WTC11 (cell line): ENCODE data around the gene RMI2. TPM values are rescaled to one million over a fixed set of nuclear protein-coding genes. Genes with fewer than 3 reads are reported as not detected.
A peak's percentile ranks its signal among the peaks of the same experiment; 100 is the strongest.

ENCODE experiments used
- ATAC-seq: fragments of 200-7000 bp; cut with Tn5 transposase; 2 replicates; pipeline ENCODE4 v1.10.0; 2021; ENCODE audit warnings: mild to moderate bottlenecking, moderate library complexity
- CTCF ChIA-PET: fragments of 300-600 bp; sonication (Branson Sonifier 250); formaldehyde crosslinking; loops from one replicate; lab custom pipeline; 2021; ENCODE audit warnings: antibody characterized with exemption; lab: Charles Lee
- POLR2A ChIA-PET: fragments of 350-600 bp; sonication (Branson Sonifier 250); formaldehyde crosslinking; loops from one replicate; lab custom pipeline; 2021; ENCODE audit warnings: antibody characterized with exemption; lab: Charles Lee
- DNase-seq: peaks from one replicate; pipeline ENCODE4 v3.0.0; 2021; ENCODE audit warnings: low spot score
- H3K27ac Mint-ChIP-seq: 2 replicates; pipeline ENCODE4 v1.8.0; 2021; ENCODE audit warnings: mixed read lengths
- H3K27me3 Mint-ChIP-seq: 2 replicates; pipeline ENCODE4 v1.8.0; 2021; ENCODE audit warnings: low read depth, mild to moderate bottlenecking, moderate library complexity, mixed read lengths
- H3K36me3 Mint-ChIP-seq: 2 replicates; pipeline ENCODE4 v1.8.0; 2021; ENCODE audit warnings: mixed read lengths
- H3K4me1 Mint-ChIP-seq: 2 replicates; pipeline ENCODE4 v1.8.0; 2022; ENCODE audit warnings: mixed read lengths
- H3K4me3 Mint-ChIP-seq: 2 replicates; pipeline ENCODE4 v1.8.0; 2021; ENCODE audit warnings: mild to moderate bottlenecking, moderate library complexity, mixed read lengths
- H3K9me3 Mint-ChIP-seq: 2 replicates; pipeline ENCODE4 v1.8.0; 2021; ENCODE audit warnings: mixed read lengths
- EMX1 ChIP-seq: fragments of 250-450 bp; sonication (Bioruptor Pico); IDR thresholded peaks from 2 replicates; pipeline ENCODE4 v1.8.0; 2021; ENCODE audit warnings: mild to moderate bottlenecking
- NR3C1 ChIP-seq: sonication (generic); formaldehyde crosslinking; conservative IDR thresholded peaks from 2 replicates; pipeline ENCODE4 v1.8.1; 2023; ENCODE audit warnings: low read depth, mild to moderate bottlenecking, missing genetic modification reagents
- SP1 ChIP-seq: sonication (generic); formaldehyde crosslinking; conservative IDR thresholded peaks from 2 replicates; pipeline ENCODE4 v1.8.1; 2022; ENCODE audit warnings: missing genetic modification reagents
- TCF7 ChIP-seq: sonication (generic); formaldehyde crosslinking; IDR thresholded peaks from 2 replicates; pipeline ENCODE4 v1.8.0; 2022; ENCODE audit warnings: mild to moderate bottlenecking, low read depth, missing genetic modification reagents, moderate library complexity
- TEAD4 ChIP-seq: sonication (generic); formaldehyde crosslinking; IDR thresholded peaks from 2 replicates; pipeline ENCODE4 v1.8.0; 2022; ENCODE audit warnings: mild to moderate bottlenecking, missing genetic modification reagents
- TP53 ChIP-seq: sonication (generic); formaldehyde crosslinking; IDR thresholded peaks from 2 replicates; pipeline ENCODE4 v1.8.1; 2023; ENCODE audit warnings: mild to moderate bottlenecking, missing genetic modification reagents
- ZNF219 ChIP-seq: sonication (generic); formaldehyde crosslinking; IDR thresholded peaks from 2 replicates; pipeline ENCODE4 v1.8.0; 2023; ENCODE audit warnings: missing genetic modification reagents, mild to moderate bottlenecking, borderline replicate concordance
- ZNF671 ChIP-seq: fragments of 250-450 bp; sonication (Bioruptor Pico); IDR thresholded peaks from 2 replicates; pipeline ENCODE4 v1.8.0; 2021; ENCODE audit warnings: mild to moderate bottlenecking
- total RNA-seq: library from RNA; stranded (reverse); gene quantifications from 3 replicates; pipeline ENCODE4 v1.2.3, GENCODE V29; 2021
- TF ChIP-seq, protein P1 (sequence below): sonication (generic); formaldehyde crosslinking; conservative IDR thresholded peaks from 2 replicates; pipeline ENCODE4 v1.8.1; 2022; ENCODE audit warnings: mild to moderate bottlenecking, missing genetic modification reagents
- TF ChIP-seq, protein P2 (sequence below): sonication (generic); formaldehyde crosslinking; IDR thresholded peaks from 2 replicates; pipeline ENCODE4 v1.8.0; 2023; ENCODE audit warnings: missing genetic modification reagents, mild to moderate bottlenecking, borderline replicate concordance
- TF ChIP-seq, protein P3 (sequence below): fragments of 250-450 bp; sonication (Bioruptor Pico); IDR thresholded peaks from 2 replicates; pipeline ENCODE4 v1.9.0; 2021; ENCODE audit warnings: mild to moderate bottlenecking, borderline replicate concordance
- TF ChIP-seq, protein P4 (sequence below): sonication (generic); formaldehyde crosslinking; IDR thresholded peaks from 2 replicates; pipeline ENCODE4 v1.8.1; 2023; ENCODE audit warnings: mild to moderate bottlenecking, missing genetic modification reagents, moderate library complexity
- TF ChIP-seq, protein P5 (sequence below): fragments of 200-600 bp; IDR thresholded peaks from 2 replicates; pipeline ENCODE4 v1.8.0; 2022; ENCODE audit warnings: antibody characterized with exemption

Gene RMI2
- total RNA-seq, 1 experiment from 2014 or later: 79.0 TPM

DNA sequence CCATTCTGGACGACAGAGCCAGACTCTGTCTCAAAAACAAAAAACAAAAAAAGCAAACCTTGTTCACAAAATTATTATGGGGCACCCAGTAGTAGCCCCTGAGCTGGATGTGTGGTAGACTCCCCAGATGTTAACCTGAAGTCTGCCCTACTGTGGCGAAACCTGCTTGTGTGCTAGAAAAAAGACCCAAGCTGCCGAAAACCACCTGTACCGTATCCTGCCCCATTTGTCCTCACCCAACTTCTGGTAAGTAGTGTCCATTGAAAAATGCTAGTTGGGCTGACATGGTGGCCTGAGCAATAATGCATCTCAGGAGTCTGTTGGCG lies 9.1 kb downstream of the RMI2 start:
- 0 out of 2 replicates have a peak overlapping the region, but pooled peaks have one; percentile 57 for H3K27ac Mint-ChIP-seq
- ATAC-seq: no peak
- POLR2A ChIA-PET: interaction anchor here (1.4 kb wide), 1 partner anchor 99 kb away, joined by 6 read pairs; the partner anchor contains the start of gene SOCS1
- no peak for DNase-seq
- H3K4me1 Mint-ChIP-seq: peaks cover 66% of the 10 kb centered on the region
- peaks cover 7% of the 10 kb centered on the region for H3K9me3 Mint-ChIP-seq
- H3K36me3 Mint-ChIP-seq: peaks cover 34% of the 10 kb centered on the region
- H3K4me3 Mint-ChIP-seq: no peak overlapping the region
- H3K27me3 Mint-ChIP-seq: no peaks in the 10 kb centered on the region
- CTCF ChIA-PET: interaction anchor here (0.7 to 3.3 kb wide), 5 partner anchors 8 to 98 kb away, joined by 3 to 25 read pairs (median 3); partner anchors contain the start of gene SOCS1
- TF ChIP-seq NR3C1 (no peak), EMX1 (no peak)
- TF ChIP-seq, protein P1, sequence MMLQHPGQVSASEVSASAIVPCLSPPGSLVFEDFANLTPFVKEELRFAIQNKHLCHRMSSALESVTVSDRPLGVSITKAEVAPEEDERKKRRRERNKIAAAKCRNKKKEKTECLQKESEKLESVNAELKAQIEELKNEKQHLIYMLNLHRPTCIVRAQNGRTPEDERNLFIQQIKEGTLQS (CRISPR knock-in tag): no peak

DNA sequence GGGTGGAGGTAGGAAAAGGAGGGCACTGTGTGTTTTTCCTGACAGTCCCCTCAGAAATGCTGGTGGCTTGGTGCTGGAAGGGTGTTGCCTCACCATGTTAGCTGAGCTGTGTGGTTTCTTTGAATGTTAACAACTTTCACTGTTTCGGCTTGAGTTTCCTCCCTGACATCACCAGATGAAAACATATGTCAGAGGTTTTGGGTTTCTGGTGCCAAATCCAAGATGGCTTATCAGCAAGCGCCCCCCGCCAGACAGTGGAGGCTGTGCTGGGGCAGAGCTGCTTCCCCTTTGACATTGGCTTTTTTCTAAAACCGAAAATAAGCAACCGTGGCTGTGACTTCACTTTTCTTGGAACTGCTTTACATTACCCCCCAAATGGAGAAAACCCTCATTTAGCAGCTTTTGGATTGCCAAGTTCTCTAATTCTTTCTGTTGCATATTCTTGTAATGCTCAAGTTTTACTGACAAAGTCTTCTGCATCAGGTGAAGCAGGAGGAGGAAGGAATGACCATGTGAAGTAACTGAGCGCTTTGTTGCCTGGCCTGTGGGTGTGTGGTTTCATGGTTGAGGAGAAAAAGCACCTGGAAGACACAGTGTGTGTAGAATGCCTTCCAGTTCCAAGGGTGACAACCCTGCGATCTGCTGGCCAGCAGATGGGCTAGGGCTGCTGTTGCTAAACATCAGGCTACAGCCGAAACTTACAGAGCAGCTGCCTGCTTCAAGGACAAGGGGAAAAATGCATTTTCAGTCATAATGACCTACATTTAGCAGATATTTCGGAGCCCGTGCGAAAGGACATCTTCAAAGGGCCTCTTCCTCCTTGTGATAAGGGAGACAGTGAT lies 9.7 kb downstream of the RMI2 start:
- ChIA-PET POLR2A (interaction anchor here (1.4 kb wide), 1 partner anchor 99 kb away, joined by 6 read pairs; the partner anchor contains the start of gene SOCS1), CTCF (interaction anchor here (0.7 to 3.3 kb wide), 4 partner anchors 8 to 99 kb away, joined by 3 to 25 read pairs (median 3); partner anchors contain the start of gene SOCS1)
- Mint-ChIP-seq H3K4me3 (no peak overlapping the region), H3K9me3 (peaks cover 7% of the 10 kb centered on the region), H3K36me3 (peaks cover 34% of the 10 kb centered on the region), H3K27me3 (no peaks in the 10 kb centered on the region), H3K27ac (peak overlapping the region; percentile 57), H3K4me1 (peaks cover 63% of the 10 kb centered on the region)
- ATAC-seq (no peak), DNase-seq (no peak)
- TF ChIP-seq ZNF671 (CRISPR knock-in tag) (no peak), TEAD4 (CRISPR knock-in tag) (no peak), TP53 (CRISPR knock-in tag) (no peak)
- TF ChIP-seq, protein P2, sequence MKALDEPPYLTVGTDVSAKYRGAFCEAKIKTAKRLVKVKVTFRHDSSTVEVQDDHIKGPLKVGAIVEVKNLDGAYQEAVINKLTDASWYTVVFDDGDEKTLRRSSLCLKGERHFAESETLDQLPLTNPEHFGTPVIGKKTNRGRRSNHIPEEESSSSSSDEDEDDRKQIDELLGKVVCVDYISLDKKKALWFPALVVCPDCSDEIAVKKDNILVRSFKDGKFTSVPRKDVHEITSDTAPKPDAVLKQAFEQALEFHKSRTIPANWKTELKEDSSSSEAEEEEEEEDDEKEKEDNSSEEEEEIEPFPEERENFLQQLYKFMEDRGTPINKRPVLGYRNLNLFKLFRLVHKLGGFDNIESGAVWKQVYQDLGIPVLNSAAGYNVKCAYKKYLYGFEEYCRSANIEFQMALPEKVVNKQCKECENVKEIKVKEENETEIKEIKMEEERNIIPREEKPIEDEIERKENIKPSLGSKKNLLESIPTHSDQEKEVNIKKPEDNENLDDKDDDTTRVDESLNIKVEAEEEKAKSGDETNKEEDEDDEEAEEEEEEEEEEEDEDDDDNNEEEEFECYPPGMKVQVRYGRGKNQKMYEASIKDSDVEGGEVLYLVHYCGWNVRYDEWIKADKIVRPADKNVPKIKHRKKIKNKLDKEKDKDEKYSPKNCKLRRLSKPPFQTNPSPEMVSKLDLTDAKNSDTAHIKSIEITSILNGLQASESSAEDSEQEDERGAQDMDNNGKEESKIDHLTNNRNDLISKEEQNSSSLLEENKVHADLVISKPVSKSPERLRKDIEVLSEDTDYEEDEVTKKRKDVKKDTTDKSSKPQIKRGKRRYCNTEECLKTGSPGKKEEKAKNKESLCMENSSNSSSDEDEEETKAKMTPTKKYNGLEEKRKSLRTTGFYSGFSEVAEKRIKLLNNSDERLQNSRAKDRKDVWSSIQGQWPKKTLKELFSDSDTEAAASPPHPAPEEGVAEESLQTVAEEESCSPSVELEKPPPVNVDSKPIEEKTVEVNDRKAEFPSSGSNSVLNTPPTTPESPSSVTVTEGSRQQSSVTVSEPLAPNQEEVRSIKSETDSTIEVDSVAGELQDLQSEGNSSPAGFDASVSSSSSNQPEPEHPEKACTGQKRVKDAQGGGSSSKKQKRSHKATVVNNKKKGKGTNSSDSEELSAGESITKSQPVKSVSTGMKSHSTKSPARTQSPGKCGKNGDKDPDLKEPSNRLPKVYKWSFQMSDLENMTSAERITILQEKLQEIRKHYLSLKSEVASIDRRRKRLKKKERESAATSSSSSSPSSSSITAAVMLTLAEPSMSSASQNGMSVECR: no peak
- TF ChIP-seq, protein P3, sequence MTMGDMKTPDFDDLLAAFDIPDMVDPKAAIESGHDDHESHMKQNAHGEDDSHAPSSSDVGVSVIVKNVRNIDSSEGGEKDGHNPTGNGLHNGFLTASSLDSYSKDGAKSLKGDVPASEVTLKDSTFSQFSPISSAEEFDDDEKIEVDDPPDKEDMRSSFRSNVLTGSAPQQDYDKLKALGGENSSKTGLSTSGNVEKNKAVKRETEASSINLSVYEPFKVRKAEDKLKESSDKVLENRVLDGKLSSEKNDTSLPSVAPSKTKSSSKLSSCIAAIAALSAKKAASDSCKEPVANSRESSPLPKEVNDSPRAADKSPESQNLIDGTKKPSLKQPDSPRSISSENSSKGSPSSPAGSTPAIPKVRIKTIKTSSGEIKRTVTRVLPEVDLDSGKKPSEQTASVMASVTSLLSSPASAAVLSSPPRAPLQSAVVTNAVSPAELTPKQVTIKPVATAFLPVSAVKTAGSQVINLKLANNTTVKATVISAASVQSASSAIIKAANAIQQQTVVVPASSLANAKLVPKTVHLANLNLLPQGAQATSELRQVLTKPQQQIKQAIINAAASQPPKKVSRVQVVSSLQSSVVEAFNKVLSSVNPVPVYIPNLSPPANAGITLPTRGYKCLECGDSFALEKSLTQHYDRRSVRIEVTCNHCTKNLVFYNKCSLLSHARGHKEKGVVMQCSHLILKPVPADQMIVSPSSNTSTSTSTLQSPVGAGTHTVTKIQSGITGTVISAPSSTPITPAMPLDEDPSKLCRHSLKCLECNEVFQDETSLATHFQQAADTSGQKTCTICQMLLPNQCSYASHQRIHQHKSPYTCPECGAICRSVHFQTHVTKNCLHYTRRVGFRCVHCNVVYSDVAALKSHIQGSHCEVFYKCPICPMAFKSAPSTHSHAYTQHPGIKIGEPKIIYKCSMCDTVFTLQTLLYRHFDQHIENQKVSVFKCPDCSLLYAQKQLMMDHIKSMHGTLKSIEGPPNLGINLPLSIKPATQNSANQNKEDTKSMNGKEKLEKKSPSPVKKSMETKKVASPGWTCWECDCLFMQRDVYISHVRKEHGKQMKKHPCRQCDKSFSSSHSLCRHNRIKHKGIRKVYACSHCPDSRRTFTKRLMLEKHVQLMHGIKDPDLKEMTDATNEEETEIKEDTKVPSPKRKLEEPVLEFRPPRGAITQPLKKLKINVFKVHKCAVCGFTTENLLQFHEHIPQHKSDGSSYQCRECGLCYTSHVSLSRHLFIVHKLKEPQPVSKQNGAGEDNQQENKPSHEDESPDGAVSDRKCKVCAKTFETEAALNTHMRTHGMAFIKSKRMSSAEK (CRISPR knock-in tag): no peak

DNA sequence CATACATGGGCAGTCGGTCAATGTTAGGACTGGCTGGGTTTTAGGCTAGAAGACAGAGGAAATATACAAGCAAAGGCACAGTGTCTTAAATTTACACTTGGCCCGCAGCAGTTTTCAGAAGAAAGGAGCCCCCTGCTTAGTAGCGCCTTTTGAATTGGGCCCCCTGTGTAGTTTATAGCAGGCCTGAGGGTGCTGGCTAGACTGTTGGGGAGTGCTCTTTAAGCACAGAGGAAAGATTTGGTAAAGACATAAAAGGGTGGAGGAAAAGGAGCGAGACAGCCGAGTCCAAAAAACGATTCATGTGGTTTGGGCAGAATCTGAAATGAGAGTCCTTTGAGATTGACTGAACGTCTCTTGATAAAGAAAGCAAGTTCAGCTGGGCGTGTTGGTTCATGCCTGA lies 10.6 kb downstream of the RMI2 start:
- Mint-ChIP-seq H3K27ac (peak overlapping the region; percentile 57), H3K36me3 (peaks cover 30% of the 10 kb centered on the region), H3K27me3 (no peaks in the 10 kb centered on the region), H3K9me3 (peaks cover 7% of the 10 kb centered on the region), H3K4me3 (no peak overlapping the region), H3K4me1 (peaks cover 56% of the 10 kb centered on the region)
- POLR2A ChIA-PET: interaction anchor here (1.3 to 1.5 kb wide), 2 partner anchors 96 to 99 kb away, joined by 3 to 13 read pairs; partner anchors contain the start of gene SOCS1
- ATAC-seq (no peak), DNase-seq (no peak)
- TF ChIP-seq, protein P4, sequence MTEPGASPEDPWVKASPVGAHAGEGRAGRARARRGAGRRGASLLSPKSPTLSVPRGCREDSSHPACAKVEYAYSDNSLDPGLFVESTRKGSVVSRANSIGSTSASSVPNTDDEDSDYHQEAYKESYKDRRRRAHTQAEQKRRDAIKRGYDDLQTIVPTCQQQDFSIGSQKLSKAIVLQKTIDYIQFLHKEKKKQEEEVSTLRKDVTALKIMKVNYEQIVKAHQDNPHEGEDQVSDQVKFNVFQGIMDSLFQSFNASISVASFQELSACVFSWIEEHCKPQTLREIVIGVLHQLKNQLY (CRISPR knock-in tag): no peak
- no peak for TF ChIP-seq SP1
- TF ChIP-seq TCF7 (CRISPR knock-in tag): no peak
- TF ChIP-seq, protein P5, sequence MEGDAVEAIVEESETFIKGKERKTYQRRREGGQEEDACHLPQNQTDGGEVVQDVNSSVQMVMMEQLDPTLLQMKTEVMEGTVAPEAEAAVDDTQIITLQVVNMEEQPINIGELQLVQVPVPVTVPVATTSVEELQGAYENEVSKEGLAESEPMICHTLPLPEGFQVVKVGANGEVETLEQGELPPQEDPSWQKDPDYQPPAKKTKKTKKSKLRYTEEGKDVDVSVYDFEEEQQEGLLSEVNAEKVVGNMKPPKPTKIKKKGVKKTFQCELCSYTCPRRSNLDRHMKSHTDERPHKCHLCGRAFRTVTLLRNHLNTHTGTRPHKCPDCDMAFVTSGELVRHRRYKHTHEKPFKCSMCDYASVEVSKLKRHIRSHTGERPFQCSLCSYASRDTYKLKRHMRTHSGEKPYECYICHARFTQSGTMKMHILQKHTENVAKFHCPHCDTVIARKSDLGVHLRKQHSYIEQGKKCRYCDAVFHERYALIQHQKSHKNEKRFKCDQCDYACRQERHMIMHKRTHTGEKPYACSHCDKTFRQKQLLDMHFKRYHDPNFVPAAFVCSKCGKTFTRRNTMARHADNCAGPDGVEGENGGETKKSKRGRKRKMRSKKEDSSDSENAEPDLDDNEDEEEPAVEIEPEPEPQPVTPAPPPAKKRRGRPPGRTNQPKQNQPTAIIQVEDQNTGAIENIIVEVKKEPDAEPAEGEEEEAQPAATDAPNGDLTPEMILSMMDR: no peak
- no peak for TF ChIP-seq ZNF219 (CRISPR knock-in tag)
- CTCF ChIA-PET: interaction anchor here (0.7 to 4.8 kb wide), 27 partner anchors 16 to 402 kb away, joined by 3 to 104 read pairs (median 8); partner anchors contain the start of genes PRM2, PRM3 and SOCS1
